HCT116 (cell line): ENCODE measurements around the gene ZBTB26. TPM values are rescaled to one million over a fixed set of nuclear protein-coding genes. Genes with fewer than 3 reads are reported as not detected.

ENCODE experiments used
- ATAC-seq: fragments of 200-7000 bp; cut with Tn5 transposase; 2 replicates; pipeline ENCODE4 v1.9.1; 2020; ENCODE audit warnings: mild to moderate bottlenecking, moderate library complexity
- Bru-seq: library from RNA; stranded (reverse); fragments of 400-500 nt; gene quantifications from one replicate; lab custom pipeline; 2021; lab: Mats Ljungman, UMichigan
- BruChase-seq, 2 experiments: library from RNA; stranded (reverse); fragments of 400-500 nt; gene quantifications; one replicate each; lab custom pipeline; 2021; lab: Mats Ljungman, UMichigan
- BruUV-seq: library from RNA; stranded (reverse); fragments of 400-500 nt; replicated peaks from 2 replicates; lab custom pipeline; 2021; lab: Mats Ljungman, UMichigan
- CTCF ChIA-PET: fragments of 300-600 bp; sonication (Branson Sonifier 250); formaldehyde crosslinking; loops from one replicate; lab custom pipeline; 2021; ENCODE audit warnings: antibody characterized with exemption; lab: Charles Lee
- POLR2A ChIA-PET: fragments of 300-600, 350-600 bp; sonication (Branson Sonifier 250); formaldehyde crosslinking; loops from one replicate; lab custom pipeline; 2021; ENCODE audit warnings: antibody characterized with exemption; lab: Charles Lee
- RAD21 ChIA-PET, 2 experiments: fragments of 300-600 bp; sonication (Branson Sonifier 250); formaldehyde crosslinking; loops; one replicate each; lab custom pipeline; 2023; ENCODE audit warnings: low total read pairs in 2 of 2; ENCODE audit not compliant: uncharacterized antibody in 2 of 2, unreplicated experiment in 2 of 2, low non-redundant PET in 1 of 2; lab: Charles Lee
- DNase-seq: peaks from one replicate; pipeline ENCODE4 v3.0.0-alpha.2; 2010; ENCODE audit warnings: low read depth, low spot score
- H2AFZ ChIP-seq: fragments of 200-600 bp; shearing (Covaris generic), sonication (generic); 2 replicates; pipeline ENCODE4 v1.6.1; 2017; ENCODE audit warnings: low read depth, mixed run types, mixed read lengths, antibody characterized with exemption, low read length; ENCODE audit not compliant: poor library complexity, severe bottlenecking
- H3K27ac ChIP-seq: 2 replicates; pipeline ENCODE4 v1.5.1; 2012; ENCODE audit warnings: low read depth, low read length
- H3K27me3 ChIP-seq: fragments of 200-600 bp; sonication (generic); 2 replicates; pipeline ENCODE4 v1.6.1; 2016; ENCODE audit warnings: mixed run types, low read length, mixed read lengths; ENCODE audit not compliant: insufficient read depth
- H3K36me3 ChIP-seq, 2 experiments: fragments of 200-500 bp in 1 of 2; fragments of 200-600 bp in 1 of 2; sonication (Bioruptor generic) in 1 of 2; sonication (generic) in 1 of 2; 2 replicates each; pipeline versions ENCODE4 v1.5.1 to v1.6.1; 2014 to 2016; ENCODE audit warnings: low read length in 2 of 2, inconsistent platforms in 1 of 2, mixed read lengths in 1 of 2, mixed run types in 1 of 2; ENCODE audit not compliant: insufficient read depth in 2 of 2, control insufficient read depth in 1 of 2
- H3K4me1 ChIP-seq, 2 experiments: fragments of 200-600 bp in 1 of 2; sonication (generic) in 1 of 2; 2 replicates each; pipeline versions ENCODE4 v1.5.1 to v1.6.1; 2012 to 2017; ENCODE audit warnings: low read length in 2 of 2, inconsistent platforms in 1 of 2, mild to moderate bottlenecking in 1 of 2, mixed read lengths in 1 of 2, mixed run types in 1 of 2, moderate library complexity in 1 of 2; ENCODE audit not compliant: insufficient read depth in 2 of 2, control insufficient read depth in 1 of 2
- H3K4me2 ChIP-seq: fragments of 200-600 bp; sonication (generic); 2 replicates; pipeline ENCODE4 v1.6.1; 2017; ENCODE audit warnings: mixed run types, low read length, mixed read lengths
- H3K4me3 ChIP-seq, 2 experiments: fragments of 200-600 bp in 1 of 2; sonication (generic) in 1 of 2; replicated peaks in 1 of 2; 2 replicates each; pipeline ENCODE4 v1.5.1; 2011 to 2016; ENCODE audit warnings: low read length in 2 of 2, control low read depth in 1 of 2, low read depth in 1 of 2, mild to moderate bottlenecking in 1 of 2, mixed read lengths in 1 of 2, mixed run types in 1 of 2
- H3K79me2 ChIP-seq: fragments of 200-600 bp; sonication (generic); 2 replicates; pipeline ENCODE4 v1.6.1; 2017; ENCODE audit warnings: mild to moderate bottlenecking, mixed run types, low read length, moderate library complexity, mixed read lengths; ENCODE audit not compliant: insufficient read depth
- H3K9ac ChIP-seq: fragments of 200-600 bp; sonication (generic); 2 replicates; pipeline ENCODE4 v1.6.1; 2016; ENCODE audit warnings: low read length, mixed read lengths
- H3K9me2 ChIP-seq: fragments of 200-600 bp; sonication (generic), shearing (Covaris generic); 2 replicates; pipeline ENCODE4 v1.6.1; 2017; ENCODE audit warnings: mixed run types, mild to moderate bottlenecking, moderate library complexity; ENCODE audit not compliant: insufficient read depth
- H3K9me3 ChIP-seq, 2 experiments: fragments of 200-500 bp in 1 of 2; fragments of 200-600 bp in 1 of 2; sonication (Bioruptor generic) in 1 of 2; sonication (generic) in 1 of 2; 2 replicates each; pipeline ENCODE4 v1.6.1; 2014 to 2017; ENCODE audit warnings: low read length in 2 of 2, mixed read lengths in 2 of 2, inconsistent platforms in 1 of 2, low read depth in 1 of 2, mild to moderate bottlenecking in 1 of 2, mixed run types in 1 of 2, moderate library complexity in 1 of 2; ENCODE audit not compliant: control insufficient read depth in 1 of 2, insufficient read depth in 1 of 2
- H4K20me1 ChIP-seq: fragments of 200-600 bp; sonication (generic), shearing (Covaris generic); 2 replicates; pipeline ENCODE4 v1.6.1; 2017; ENCODE audit warnings: mixed run types, mild to moderate bottlenecking, moderate library complexity; ENCODE audit not compliant: insufficient read depth
- ELF1 ChIP-seq: IDR thresholded peaks from 2 replicates; pipeline ENCODE4 v1.6.1; 2012; ENCODE audit warnings: low read depth, borderline replicate concordance
- EZH2 ChIP-seq: fragments of 200-600 bp; sonication (generic); IDR thresholded peaks from 2 replicates; pipeline ENCODE4 v1.6.1; 2017; ENCODE audit warnings: antibody characterized with exemption, mixed run types
- EZH2phosphoT487 ChIP-seq: fragments of 200-600 bp; IDR thresholded peaks from 2 replicates; pipeline ENCODE4 v1.6.1; 2018; ENCODE audit warnings: antibody characterized with exemption, borderline replicate concordance
- FOSL1 ChIP-seq: IDR thresholded peaks from 2 replicates; pipeline ENCODE4 v1.6.1; 2012; ENCODE audit warnings: low read depth
- POLR2AphosphoS5 ChIP-seq: IDR thresholded peaks from 2 replicates; pipeline ENCODE4 v1.6.1; 2011; ENCODE audit warnings: mild to moderate bottlenecking, low read depth, low read length, moderate library complexity
- RAD21 ChIP-seq: IDR thresholded peaks from 2 replicates; pipeline ENCODE4 v1.6.1; 2012; ENCODE audit warnings: low read depth, mild to moderate bottlenecking
- SP1 ChIP-seq: IDR thresholded peaks from 2 replicates; pipeline ENCODE4 v1.6.1; 2012; ENCODE audit warnings: low read depth
- SRF ChIP-seq: IDR thresholded peaks from 2 replicates; pipeline ENCODE4 v1.6.1; 2012; ENCODE audit warnings: low read depth
- TCF7L2 ChIP-seq: IDR thresholded peaks from 2 replicates; pipeline ENCODE4 v1.7.0; 2011; ENCODE audit warnings: borderline replicate concordance, inconsistent platforms; ENCODE audit not compliant: insufficient read depth, insufficient read length; ENCODE audit errors: extremely low read depth
- YY1 ChIP-seq: IDR thresholded peaks from 2 replicates; pipeline ENCODE4 v1.6.1; 2011; ENCODE audit warnings: low read length, low read depth, moderate library complexity, mild to moderate bottlenecking; ENCODE audit not compliant: insufficient replicate concordance; ENCODE audit errors: extremely low read depth
- ZFX ChIP-seq: fragments of 450-650 bp; IDR thresholded peaks from 2 replicates; pipeline ENCODE4 v1.6.1; 2017
- ZNF274 ChIP-seq: fragments of 200-500 bp; sonication (Bioruptor generic); IDR thresholded peaks from 2 replicates; pipeline ENCODE4 v1.6.1; 2014; ENCODE audit warnings: mild to moderate bottlenecking, low read depth, low read length, inconsistent platforms
- intact Hi-C: fragments of 100-400 bp; cut with micrococcal nuclease; formaldehyde crosslinking; loops from 2 replicates; pipeline ENCODE4 v1.10.0; 2022
- long read RNA-seq: library from polyadenylated mRNA; unstranded; transcript quantifications from one replicate; pipeline ENCODE4 v2.0.0, GENCODE V29; 2021; ENCODE audit not compliant: unreplicated experiment
- polyA plus RNA-seq: library from polyadenylated mRNA; unstranded; fragments of >200 nt; gene quantifications from 2 replicates; pipeline ENCODE4 v1.2.1, GENCODE V29; 2012; ENCODE audit warnings: missing spikeins
- total RNA-seq: library from RNA; stranded (reverse); gene quantifications from one replicate; pipeline ENCODE4 v1.2.1, GENCODE V29; 2021; ENCODE audit not compliant: unreplicated experiment
- TF ChIP-seq, protein P1 (sequence below): IDR thresholded peaks from 2 replicates; pipeline ENCODE4 v1.6.1; 2012
- TF ChIP-seq, protein P2 (sequence below): IDR thresholded peaks from 2 replicates; pipeline ENCODE4 v1.6.1; 2012
- TF ChIP-seq, protein P3 (sequence below): IDR thresholded peaks from 2 replicates; pipeline ENCODE4 v1.6.1; 2011; ENCODE audit warnings: mild to moderate bottlenecking, low read length, moderate library complexity; ENCODE audit not compliant: insufficient replicate concordance; ENCODE audit errors: extremely low read depth
- TF ChIP-seq, protein P4 (sequence below), 3 experiments: fragments of 200-600 bp in 1 of 3; sonication (generic) in 1 of 3; IDR thresholded peaks in 2 of 3; conservative IDR thresholded peaks in 1 of 3; 2 replicates each; pipeline ENCODE4 v1.5.1; 2012 to 2017; ENCODE audit warnings: low read depth in 2 of 3, low read length in 2 of 3, antibody characterized with exemption in 1 of 3, borderline replicate concordance in 1 of 3, control low read depth in 1 of 3, mild to moderate bottlenecking in 1 of 3, mixed read lengths in 1 of 3, mixed run types in 1 of 3, moderate library complexity in 1 of 3; ENCODE audit not compliant: insufficient read depth in 1 of 3

ZBTB26 gene, protein sequence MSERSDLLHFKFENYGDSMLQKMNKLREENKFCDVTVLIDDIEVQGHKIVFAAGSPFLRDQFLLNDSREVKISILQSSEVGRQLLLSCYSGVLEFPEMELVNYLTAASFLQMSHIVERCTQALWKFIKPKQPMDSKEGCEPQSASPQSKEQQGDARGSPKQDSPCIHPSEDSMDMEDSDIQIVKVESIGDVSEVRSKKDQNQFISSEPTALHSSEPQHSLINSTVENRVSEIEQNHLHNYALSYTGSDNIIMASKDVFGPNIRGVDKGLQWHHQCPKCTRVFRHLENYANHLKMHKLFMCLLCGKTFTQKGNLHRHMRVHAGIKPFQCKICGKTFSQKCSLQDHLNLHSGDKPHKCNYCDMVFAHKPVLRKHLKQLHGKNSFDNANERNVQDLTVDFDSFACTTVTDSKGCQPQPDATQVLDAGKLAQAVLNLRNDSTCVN
- 5.5 TPM for total RNA-seq
- 1.3 and 3.2 TPM in 2 replicates for polyA plus RNA-seq
- percentile 80 among the genes with signal in this experiment for Bru-seq, nascent RNA
- percentile 66 among the genes with signal in this experiment for BruChase-seq, experiment 1, labeled RNA remaining after a 6-hour chase
- BruChase-seq, experiment 2, labeled RNA remaining after a 2-hour chase: percentile 82 among the genes with signal in this experiment
- long read RNA-seq, full-length matches to known transcripts: 1 of 6 reads
- long read RNA-seq, partial matches to known transcripts: 2 of 6 reads
- long read RNA-seq, other reads (novel, unspliced or antisense): 3 of 6 reads

DNA sequence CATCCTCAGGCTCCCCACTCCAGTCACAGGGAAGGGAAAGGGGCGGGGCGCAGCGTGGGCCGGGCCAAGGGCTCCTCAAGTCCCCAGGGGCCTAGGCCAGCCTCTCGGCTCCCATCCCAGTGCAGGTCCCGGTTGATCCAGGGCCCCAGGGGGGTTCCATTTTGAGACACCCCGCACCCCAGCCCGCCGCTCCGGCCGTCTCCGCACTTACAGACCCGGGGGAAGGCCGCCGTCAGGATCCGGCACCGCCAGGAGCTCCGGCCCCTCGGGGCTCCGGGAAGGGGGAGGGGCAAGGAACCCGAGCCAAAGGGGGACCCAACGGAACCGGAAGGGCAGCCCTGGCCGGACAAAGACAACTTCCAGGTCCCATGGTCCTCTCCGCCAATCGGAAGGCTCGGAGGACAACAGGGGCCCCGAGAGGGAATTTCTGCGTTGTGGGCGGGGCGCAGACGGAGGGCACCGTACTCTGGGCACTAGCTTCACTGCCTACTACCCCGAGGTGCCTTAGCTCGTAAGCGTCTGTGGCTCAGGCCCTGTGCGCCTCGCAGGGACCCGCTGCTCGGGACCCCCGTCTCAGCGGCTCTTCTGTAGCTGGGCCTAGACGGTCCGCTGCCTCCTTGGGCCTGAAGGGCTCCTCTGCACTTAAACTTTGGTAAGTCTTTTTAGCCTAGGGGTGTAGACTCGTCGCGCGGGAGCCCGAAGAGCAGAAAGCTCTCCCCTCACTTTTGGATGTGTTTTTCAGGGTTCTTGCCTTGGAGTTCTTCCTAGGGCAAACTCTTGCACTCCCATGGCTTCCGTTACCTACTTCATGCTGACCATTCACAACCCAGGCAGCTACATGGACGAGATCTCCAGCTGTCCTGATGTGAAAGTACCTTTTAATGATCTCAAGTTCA is at the start of gene ZBTB26:
ZBTB26 (minus strand) TSS at position 287 of the 896 bp plus-strand sequence. CDS start 11,578 bp downstream, outside the sequence.
- Histone ChIP-seq H3K4me2 (peak within 1 kb of the TSS; percentile 85), H3K9me2 (0 out of 2 replicates have a peak, but pooled peaks cover 3% of the 10 kb centered on the region), H3K36me3 (no peaks in the 10 kb centered on the region), H3K27me3 (no peaks in the 10 kb centered on the region), H3K4me1 (peaks cover 2 to 16% of the 10 kb centered on the region in 2 experiments; a peak in 3 of 4 replicates), H3K9me3 (no peaks in the 10 kb centered on the region), H3K79me2 (peaks cover 91% of the 10 kb centered on the region), H4K20me1 (0 out of 2 replicates have a peak, but pooled peaks cover 5% of the 10 kb centered on the region), H3K4me3 (peak within 1 kb of the TSS; percentile 96 to 98), H3K27ac (peak within 1 kb of the TSS; percentile 74), H2AFZ (no peak within 1 kb of the TSS), H3K9ac (peak within 1 kb of the TSS; percentile 89)
- RAD21 ChIA-PET: interaction anchor here (1.0 to 1.1 kb wide), 2 partner anchors 9 to 18 kb away, joined by 3 to 4 read pairs; partner anchors contain the start of genes RABGAP1 (in 1 of the 2) and ZBTB6 (in 1 of the 2)
- POLR2A ChIA-PET: interaction anchor here (0.6 to 2.1 kb wide), 7 partner anchors 9 to 1482 kb away, joined by 3 to 25 read pairs (median 5); partner anchors contain the start of genes RABGAP1, RC3H2 and ZBTB6
- no TSS peak for BruUV-seq
- CTCF ChIA-PET: interaction anchor here (1.2 to 1.5 kb wide), 2 partner anchors 9 to 60 kb away, joined by 3 to 5 read pairs; partner anchors contain the start of gene RABGAP1
- DNase-seq (peak; percentile 90), ATAC-seq (peak; percentile 96)
- intact Hi-C loops: loop anchor here (1.0 kb wide), 1 partner anchor 18 kb away; the partner anchor contains the start of gene ZBTB6
- TF ChIP-seq, protein P1, sequence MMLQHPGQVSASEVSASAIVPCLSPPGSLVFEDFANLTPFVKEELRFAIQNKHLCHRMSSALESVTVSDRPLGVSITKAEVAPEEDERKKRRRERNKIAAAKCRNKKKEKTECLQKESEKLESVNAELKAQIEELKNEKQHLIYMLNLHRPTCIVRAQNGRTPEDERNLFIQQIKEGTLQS: no peak
- peak; percentile 55; the same call in 1 of the 2 replicates for TF ChIP-seq ELF1
- TF ChIP-seq RAD21: no peak
- peak; percentile 72; the same call in 1 of the 2 replicates for TF ChIP-seq SRF
- peak; percentile 94 for TF ChIP-seq ZFX
- TF ChIP-seq FOSL1: no peak
- TF ChIP-seq, protein P2, sequence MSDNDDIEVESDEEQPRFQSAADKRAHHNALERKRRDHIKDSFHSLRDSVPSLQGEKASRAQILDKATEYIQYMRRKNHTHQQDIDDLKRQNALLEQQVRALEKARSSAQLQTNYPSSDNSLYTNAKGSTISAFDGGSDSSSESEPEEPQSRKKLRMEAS: peak; percentile 65
- no peak for TF ChIP-seq EZH2
- peak; percentile 75 for TF ChIP-seq TCF7L2
- TF ChIP-seq POLR2AphosphoS5: peak; percentile 94
- no peak for TF ChIP-seq EZH2phosphoT487
- TF ChIP-seq, protein P3, sequence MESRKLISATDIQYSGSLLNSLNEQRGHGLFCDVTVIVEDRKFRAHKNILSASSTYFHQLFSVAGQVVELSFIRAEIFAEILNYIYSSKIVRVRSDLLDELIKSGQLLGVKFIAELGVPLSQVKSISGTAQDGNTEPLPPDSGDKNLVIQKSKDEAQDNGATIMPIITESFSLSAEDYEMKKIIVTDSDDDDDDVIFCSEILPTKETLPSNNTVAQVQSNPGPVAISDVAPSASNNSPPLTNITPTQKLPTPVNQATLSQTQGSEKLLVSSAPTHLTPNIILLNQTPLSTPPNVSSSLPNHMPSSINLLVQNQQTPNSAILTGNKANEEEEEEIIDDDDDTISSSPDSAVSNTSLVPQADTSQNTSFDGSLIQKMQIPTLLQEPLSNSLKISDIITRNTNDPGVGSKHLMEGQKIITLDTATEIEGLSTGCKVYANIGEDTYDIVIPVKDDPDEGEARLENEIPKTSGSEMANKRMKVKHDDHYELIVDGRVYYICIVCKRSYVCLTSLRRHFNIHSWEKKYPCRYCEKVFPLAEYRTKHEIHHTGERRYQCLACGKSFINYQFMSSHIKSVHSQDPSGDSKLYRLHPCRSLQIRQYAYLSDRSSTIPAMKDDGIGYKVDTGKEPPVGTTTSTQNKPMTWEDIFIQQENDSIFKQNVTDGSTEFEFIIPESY: no peak
- no peak for TF ChIP-seq ZNF274
- TF ChIP-seq, protein P4, sequence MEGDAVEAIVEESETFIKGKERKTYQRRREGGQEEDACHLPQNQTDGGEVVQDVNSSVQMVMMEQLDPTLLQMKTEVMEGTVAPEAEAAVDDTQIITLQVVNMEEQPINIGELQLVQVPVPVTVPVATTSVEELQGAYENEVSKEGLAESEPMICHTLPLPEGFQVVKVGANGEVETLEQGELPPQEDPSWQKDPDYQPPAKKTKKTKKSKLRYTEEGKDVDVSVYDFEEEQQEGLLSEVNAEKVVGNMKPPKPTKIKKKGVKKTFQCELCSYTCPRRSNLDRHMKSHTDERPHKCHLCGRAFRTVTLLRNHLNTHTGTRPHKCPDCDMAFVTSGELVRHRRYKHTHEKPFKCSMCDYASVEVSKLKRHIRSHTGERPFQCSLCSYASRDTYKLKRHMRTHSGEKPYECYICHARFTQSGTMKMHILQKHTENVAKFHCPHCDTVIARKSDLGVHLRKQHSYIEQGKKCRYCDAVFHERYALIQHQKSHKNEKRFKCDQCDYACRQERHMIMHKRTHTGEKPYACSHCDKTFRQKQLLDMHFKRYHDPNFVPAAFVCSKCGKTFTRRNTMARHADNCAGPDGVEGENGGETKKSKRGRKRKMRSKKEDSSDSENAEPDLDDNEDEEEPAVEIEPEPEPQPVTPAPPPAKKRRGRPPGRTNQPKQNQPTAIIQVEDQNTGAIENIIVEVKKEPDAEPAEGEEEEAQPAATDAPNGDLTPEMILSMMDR (IDR thresholded peaks at IDR 0.05 in 2 of 3, conservative IDR thresholded peaks at IDR 0.05 in 1 of 3; ENCODE audit: borderline replicate concordance in 1 of 3, insufficient read depth in 1 of 3, low read depth in 2 of 3, low read length in 2 of 3): no peak
- peak; percentile 95 for TF ChIP-seq SP1
- TF ChIP-seq YY1: peak; percentile 64
